IPS DF 19.7 (cell line): ENCODE data around the gene REM2.

Source experiments
- DNase-seq: peaks from one replicate; pipeline ENCODE4 v3.0.0-alpha.2; 2013; ENCODE audit warnings: low read depth, low spot score

REM2 gene, protein sequence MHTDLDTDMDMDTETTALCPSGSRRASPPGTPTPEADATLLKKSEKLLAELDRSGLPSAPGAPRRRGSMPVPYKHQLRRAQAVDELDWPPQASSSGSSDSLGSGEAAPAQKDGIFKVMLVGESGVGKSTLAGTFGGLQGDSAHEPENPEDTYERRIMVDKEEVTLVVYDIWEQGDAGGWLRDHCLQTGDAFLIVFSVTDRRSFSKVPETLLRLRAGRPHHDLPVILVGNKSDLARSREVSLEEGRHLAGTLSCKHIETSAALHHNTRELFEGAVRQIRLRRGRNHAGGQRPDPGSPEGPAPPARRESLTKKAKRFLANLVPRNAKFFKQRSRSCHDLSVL

DNA sequence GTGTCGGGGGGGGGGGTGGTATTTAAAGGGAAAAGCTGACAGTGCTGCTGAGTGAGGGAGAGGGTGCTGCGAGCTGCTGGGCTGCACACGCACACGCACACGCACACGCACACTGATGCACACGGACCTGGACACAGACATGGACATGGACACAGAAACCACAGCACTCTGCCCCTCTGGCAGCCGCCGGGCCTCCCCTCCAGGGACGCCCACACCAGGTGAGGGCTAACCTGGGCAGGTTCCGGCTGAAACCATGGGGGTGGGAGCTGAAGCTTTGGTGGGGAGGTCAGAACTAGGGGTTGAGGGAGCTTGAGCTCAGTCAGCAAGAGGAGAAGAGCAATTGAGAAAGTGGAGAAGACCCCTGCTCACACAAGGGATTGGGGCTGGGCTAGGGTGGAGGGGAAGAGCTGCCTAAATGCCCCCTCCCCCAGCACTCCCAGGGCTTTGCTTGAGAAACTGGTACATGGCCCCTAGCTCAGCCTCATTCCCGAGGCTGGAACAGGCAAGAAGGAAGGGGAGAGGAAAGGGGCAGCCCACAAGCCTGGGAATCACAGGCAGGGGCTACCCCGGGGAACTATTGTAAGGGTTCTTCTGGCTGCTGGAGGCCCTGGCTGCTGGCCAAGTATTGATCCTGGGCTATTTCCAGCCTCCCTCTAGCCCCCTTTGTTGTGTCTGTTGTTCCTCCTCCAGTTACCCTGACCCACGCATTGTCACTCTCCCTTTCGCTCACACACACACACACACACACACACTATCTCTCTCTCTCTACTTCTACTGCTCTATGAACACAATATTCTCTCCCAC, at the start of gene REM2:
Gene REM2 (plus strand): TSS at position 50 of the 804 bp plus-strand sequence. CDS start 66 bp downstream, at position 116.
- no peak for DNase-seq

DNA sequence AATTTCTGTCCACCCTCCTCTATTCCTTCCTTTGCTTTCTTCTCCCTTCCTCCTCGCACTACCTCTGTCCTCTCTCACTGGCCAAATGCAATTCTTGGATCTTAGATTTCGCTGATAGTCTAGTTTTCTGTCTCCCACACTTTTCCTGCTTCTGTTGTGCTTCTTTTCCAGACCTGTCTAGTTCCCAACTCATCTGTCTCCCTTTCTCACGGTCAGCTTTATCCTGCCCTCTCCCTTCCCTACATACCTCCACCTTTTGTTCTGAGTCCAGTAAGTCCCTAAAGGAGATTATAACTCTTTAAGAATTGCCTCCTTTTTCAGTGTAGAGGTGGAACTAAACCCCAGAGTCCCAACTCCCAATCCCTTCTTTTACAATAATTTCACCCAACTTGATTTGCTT, 47.5 kb upstream of the REM2 start:
- no peak for DNase-seq

DNA sequence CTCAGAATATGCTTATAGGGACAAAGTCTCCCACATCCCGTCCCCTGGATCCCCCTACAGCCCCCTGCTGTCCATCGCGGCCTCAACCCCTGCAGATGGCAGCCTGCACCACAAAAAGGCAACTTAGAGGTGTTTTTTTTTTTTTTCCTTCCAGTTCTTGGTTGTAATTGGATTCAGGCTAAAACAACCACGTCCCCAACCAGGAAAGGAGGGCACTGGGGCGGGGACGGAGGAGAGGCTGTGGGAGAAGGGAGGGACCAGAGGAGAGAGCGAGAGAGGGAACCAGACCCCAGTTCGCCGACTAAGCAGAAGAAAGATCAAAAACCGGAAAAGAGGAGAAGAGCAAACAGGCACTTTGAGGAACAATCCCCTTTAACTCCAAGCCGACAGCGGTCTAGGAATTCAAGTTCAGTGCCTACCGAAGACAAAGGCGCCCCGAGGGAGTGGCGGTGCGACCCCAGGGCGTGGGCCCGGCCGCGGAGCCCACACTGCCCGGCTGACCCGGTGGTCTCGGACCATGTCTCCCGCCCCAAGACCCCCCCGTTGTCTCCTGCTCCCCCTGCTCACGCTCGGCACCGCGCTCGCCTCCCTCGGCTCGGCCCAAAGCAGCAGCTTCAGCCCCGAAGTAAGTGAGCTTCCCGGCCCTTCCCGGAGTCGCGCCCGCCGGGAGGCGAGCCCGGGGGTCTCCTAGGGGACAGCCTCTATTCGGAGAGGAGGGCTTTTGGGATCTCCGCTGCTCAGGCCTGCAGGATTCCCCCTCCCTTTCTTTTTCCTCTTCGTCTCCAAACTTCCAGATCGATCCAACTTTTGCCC, 46.5 kb upstream of the REM2 start, which contains the start of gene MMP14:
Gene MMP14 (plus strand): TSS at position 285 of the 813 bp plus-strand sequence. CDS start 233 bp downstream, at position 518.
- DNase-seq: no peak

DNA sequence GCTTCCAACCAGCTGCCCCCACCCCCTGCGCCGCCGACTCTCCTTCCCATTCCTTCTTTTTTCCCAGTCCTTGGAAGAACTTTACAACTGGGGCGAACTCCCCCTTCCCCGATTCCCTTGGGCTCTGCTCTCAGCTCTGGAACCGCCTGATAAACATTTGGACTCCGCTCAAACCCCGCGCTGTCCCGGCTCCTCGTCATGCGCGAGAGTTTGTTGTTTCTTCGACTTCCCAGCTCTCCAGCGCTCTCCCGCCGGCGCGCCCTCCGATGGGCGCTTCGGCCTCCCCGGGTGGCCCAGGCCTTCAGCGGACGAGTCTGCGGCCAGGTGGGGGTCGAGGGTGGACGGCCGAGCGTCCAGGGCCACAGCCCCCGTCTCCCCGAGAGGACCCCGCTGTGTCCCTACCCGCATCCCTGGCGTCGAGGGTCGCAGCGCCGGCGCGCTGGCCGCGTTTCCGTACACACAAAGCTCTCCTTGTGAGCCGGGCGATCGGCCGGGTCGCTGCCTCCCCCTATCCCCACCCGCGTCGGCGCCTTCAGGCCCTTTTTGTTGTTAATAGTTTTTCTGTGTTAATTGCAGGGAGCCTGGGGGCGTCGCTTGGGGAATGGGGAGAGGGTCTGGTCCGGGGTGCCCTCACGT, 45.8 kb upstream of the REM2 start:
- DNase-seq: no peak

DNA sequence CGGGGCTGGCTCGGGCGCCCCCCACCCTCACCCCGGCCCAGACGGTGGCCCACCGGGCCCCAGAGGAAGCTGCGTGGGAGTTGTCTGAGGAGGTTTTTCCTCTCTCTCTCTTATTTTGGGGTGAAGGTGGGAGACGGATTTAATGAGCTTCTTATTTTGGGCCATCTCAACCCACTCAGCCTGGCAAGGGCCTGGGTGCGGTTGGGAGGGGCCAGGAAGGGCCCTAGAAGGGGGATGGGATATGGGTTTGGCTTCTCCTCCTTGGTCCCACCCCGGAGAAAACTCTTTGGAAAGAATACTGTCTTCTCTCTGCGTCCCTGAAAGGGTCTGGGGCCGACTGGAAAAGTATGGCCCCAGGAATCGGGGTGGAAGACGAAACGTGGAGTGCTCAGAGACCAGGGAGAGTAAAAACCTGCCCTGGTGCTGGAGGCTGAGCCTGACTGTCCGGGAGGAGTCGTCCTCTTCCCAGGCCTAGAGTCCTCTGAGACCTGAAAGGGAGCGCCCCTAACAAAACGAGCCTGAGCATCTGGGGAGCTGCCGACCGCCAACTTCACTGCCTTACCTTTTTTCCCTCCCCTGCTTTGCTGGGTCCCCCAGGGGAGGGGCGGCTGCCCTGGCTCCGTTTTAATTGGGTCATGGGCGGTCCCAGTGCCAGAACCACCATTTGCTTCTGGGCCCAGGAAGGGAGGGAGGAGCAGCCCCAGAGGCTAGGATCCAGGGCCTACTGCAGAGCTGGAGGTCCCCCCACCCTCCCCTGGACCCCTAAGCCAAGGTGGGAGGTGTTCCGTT, 45.1 kb upstream of the REM2 start:
- no peak for DNase-seq

DNA sequence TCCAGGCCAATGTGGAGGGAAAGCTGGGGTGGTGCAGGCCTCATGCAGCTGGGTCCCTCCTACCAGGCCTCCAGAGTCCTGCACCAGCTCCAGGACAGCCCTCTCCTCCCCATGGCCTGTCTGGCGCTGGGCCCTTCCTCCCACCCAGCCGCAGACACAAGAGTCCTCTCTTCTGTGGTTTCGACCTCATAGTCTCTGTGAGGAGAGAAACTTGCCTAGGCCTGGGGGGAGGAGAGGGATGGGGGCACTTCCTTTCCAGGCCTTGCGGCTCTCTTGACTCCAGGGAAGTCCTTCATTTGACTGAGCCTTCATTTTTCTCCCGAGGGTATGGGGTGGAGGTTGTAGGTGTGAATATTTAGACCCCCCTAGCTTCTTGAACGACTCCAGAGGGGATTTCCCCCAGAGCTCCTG, 44.4 kb upstream of the REM2 start:
- no peak for DNase-seq

DNA sequence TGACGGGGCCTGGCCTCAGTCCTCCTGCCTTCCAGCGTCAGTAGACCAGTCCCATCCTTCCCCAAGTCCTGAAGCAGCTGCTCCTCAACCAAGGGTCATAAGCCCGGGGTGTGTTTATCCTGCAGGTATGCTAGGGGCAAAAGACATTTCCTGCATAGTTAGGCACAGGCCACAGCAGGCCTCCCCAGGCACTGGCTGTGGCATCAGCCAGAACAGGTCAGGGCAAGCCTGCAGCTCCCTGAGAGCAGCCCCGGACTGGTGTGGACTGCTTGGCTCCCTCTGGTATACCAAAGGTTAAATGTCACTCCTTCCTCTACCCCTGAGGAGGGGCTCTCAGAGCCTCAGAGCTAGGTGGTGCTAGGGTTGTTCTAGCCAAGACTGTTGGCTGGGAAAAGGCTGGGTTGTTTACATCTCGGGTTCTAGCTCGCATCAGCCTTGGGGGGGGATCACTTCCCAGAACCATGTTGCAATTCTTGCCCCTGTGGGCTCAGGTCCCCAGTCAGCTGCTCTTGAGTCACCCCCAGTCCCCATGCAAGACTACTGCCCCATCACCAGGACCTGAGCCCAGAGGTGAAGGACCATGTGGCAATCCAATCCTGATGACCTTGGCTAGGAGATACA, 43.8 kb upstream of the REM2 start:
- DNase-seq: no peak

DNA sequence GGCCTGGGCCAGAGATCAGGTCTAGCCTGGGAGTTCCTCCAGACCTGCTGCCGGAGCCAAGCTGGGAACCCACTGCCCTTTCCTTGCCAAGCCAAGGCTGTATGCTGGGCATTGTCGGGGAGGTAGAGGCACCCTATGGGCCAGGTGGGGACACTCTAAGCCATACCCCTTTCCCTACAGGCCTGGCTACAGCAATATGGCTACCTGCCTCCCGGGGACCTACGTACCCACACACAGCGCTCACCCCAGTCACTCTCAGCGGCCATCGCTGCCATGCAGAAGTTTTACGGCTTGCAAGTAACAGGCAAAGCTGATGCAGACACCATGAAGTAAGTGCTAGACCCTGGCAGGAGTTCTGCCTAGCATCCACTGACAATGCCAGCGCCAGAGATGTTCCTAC, 41.7 kb upstream of the REM2 start:
- DNase-seq: no peak

DNA sequence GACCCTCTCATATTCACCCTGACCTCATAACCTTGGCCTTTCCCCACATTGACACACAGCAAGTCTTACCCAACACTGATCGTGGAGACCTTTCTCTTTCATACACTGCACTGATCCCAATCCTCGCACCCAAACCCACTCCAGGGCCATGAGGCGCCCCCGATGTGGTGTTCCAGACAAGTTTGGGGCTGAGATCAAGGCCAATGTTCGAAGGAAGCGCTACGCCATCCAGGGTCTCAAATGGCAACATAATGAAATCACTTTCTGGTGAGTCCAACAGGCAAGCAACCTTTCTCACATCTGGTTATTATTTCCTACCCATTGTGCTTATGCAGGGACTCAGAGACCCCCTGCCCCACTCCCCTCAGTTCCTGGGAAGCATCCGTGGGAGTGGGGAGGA, 41.3 kb upstream of the REM2 start:
- DNase-seq: no peak

DNA sequence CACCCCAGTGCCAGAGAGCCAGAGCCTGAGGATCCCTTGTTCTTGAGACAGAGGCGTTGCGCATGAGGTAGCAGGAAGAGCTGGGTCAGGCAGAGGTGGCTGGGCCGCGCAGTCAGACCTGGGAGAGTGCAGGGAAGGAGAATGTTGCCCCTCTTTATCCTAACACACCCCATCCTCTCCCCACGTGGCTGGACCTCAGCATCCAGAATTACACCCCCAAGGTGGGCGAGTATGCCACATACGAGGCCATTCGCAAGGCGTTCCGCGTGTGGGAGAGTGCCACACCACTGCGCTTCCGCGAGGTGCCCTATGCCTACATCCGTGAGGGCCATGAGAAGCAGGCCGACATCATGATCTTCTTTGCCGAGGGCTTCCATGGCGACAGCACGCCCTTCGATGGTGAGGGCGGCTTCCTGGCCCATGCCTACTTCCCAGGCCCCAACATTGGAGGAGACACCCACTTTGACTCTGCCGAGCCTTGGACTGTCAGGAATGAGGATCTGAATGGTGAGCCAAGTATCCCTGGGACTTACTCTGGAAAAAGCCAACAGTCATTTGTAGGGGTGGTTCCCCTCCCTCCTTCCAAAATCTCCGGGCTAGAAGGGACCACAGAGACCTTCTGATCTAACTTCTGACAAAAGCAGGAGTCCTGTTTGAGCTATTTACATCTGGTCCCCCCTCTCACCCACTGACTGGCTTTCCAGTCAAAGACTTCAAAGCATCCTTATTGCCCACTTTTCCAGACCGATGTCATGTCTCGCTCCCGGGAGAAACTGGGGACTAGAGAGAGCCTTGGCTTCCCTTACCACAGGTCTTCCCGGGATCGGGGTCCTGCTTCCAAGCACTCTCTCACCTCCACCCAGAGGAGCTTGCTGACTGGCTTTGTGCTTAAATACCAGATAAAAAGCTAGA, 40.6 kb upstream of the REM2 start:
- DNase-seq: no peak

DNA sequence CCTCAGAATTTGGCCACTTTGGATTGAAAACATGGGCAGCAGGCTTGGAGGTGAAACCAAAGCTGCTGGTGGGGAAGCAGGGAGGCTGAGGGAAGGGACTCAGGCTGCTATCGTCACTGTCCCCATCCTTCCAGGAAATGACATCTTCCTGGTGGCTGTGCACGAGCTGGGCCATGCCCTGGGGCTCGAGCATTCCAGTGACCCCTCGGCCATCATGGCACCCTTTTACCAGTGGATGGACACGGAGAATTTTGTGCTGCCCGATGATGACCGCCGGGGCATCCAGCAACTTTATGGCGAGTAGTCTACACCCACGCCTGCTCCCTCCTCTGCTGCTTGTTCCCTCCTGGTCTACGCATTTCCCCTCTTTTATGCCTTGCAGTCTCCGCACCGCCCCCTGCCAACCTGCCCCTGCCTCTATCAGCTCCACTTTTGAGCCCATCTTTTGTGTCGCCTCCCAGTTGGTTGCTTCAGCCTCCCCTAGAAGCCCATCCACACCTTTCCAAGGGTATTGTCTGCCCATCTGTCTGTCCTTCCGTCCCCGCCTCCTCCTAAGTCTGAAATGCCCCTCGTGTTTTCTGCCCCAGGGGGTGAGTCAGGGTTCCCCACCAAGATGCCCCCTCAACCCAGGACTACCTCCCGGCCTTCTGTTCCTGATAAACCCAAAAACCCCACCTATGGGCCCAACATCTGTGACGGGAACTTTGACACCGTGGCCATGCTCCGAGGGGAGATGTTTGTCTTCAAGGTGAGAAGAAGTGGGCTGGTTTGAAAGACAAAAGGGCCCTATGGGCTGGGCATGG, 39.7 kb upstream of the REM2 start:
- DNase-seq: no peak

DNA sequence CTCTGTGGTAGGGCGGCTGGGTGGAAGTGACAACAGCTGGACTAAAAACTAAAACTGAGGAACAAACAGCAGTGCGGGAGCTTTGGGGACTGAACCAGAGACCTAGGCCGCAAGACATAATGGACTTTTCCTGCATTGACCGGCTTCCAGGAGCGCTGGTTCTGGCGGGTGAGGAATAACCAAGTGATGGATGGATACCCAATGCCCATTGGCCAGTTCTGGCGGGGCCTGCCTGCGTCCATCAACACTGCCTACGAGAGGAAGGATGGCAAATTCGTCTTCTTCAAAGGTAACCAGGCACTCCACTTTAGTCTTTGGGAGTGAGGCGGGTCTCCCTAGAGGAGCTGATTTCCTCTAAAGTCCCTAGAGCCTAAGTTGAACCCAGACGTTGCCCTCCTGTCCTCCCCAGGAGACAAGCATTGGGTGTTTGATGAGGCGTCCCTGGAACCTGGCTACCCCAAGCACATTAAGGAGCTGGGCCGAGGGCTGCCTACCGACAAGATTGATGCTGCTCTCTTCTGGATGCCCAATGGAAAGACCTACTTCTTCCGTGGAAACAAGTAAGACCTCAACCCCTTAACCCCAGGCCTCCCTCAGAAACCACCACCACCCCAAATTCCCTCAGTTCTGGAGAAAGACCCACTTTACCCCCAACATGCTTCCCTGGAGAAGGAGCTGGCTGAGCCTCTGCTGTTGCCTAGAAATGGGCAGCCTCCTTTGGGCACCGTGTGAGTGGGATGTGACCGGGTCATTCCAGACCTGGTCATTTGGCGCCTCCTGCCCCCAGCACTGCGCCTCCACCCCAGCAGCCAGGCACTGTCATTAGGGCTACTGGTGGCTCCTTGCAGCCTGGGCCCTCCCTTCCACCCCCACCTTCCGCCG, 38.6 kb upstream of the REM2 start:
- DNase-seq: no peak

DNA sequence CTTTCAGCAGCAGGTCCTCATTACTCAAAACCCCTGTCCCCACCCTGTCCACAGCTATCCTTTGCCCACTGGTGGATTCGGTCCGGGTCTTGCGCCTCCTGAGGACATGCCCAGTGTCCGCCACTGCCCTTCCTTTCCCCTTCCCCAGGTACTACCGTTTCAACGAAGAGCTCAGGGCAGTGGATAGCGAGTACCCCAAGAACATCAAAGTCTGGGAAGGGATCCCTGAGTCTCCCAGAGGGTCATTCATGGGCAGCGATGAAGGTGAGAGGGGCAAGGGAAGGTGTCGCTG, 38.0 kb upstream of the REM2 start:
- DNase-seq: no peak

DNA sequence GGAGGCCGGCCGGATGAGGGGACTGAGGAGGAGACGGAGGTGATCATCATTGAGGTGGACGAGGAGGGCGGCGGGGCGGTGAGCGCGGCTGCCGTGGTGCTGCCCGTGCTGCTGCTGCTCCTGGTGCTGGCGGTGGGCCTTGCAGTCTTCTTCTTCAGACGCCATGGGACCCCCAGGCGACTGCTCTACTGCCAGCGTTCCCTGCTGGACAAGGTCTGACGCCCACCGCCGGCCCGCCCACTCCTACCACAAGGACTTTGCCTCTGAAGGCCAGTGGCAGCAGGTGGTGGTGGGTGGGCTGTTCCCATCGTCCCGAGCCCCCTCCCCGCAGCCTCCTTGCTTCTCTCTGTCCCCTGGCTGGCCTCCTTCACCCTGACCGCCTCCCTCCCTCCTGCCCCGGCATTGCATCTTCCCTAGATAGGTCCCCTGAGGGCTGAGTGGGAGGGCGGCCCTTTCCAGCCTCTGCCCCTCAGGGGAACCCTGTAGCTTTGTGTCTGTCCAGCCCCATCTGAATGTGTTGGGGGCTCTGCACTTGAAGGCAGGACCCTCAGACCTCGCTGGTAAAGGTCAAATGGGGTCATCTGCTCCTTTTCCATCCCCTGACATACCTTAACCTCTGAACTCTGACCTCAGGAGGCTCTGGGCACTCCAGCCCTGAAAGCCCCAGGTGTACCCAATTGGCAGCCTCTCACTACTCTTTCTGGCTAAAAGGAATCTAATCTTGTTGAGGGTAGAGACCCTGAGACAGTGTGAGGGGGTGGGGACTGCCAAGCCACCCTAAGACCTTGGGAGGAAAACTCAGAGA, 37.0 kb upstream of the REM2 start:
- no peak for DNase-seq

DNA sequence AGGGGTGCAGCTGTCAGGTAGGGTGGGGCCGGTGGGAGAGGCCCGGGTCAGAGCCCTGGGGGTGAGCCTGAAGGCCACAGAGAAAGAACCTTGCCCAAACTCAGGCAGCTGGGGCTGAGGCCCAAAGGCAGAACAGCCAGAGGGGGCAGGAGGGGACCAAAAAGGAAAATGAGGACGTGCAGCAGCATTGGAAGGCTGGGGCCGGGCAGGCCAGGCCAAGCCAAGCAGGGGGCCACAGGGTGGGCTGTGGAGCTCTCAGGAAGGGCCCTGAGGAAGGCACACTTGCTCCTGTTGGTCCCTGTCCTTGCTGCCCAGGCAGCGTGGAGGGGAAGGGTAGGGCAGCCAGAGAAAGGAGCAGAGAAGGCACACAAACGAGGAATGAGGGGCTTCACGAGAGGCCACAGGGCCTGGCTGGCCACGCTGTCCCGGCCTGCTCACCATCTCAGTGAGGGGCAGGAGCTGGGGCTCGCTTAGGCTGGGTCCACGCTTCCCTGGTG, 36.2 kb upstream of the REM2 start:
- DNase-seq: no peak

DNA sequence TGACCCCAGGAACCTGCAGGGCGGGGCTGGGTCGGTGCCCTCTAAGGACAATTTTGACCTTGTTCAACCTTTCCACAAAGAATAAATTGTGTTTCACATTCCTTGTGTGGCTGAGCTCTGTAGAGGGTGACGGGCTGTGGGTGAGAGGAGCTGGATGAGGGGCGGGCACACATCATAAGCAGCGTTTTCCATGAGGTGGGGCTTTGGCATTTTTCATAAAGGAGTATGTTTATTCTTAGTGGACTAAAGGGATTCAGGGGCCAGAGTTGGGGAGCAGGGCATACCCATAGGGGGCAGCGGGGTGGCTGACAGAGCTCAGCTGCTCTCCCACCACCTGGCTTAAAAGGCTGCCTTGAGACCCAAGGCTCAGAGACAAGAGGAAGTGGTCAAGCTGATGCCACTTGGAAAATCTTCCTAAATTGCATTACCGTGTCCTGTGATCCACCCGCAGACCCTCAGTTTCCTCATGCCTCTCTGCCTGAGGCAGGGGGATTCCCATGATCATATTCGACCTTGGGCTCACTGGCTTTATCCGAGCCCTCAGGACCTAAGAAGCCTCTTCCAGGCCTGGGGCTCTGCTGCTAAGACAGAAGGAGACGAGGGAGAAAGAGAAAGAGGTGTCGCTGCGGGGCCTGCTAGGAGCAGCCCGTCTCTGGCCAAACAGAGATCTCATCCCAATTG, 35.2 kb upstream of the REM2 start:
- no peak for DNase-seq
